Activated T-helper 1 cell treated with Interleukin-2 at 50 U/mL for 16 hours (primary cell): ENCODE measurements around the gene PXDN.

Source experiments
- DNase-seq: peaks from one replicate; pipeline ENCODE4 v3.0.0-alpha.2; 2020; ENCODE audit warnings: low read depth

PXDN gene

GRCh38 chr2:1649103-1650084, 94.9 kb downstream of the PXDN start:
- no peak for DNase-seq

- DNase-seq, result no peak
These were observed 95.8 kb downstream of the PXDN start for GRCh38 chr2:1648241-1649102.

GRCh38 chr2:1647417-1648240, 96.7 kb downstream of the PXDN start:
- DNase-seq, result no peak

- DNase-seq, result no peak
These were observed 98.4 kb downstream of the PXDN start for GRCh38 chr2:1645761-1646476.

- no peak for DNase-seq
These were observed 99.9 kb downstream of the PXDN start for GRCh38 chr2:1644427-1644826.

GRCh38 chr2:1642993-1643619, 101.2 kb downstream of the PXDN start:
- no peak for DNase-seq

GRCh38 chr2:1642066-1642861, 102.1 kb downstream of the PXDN start:
- no peak for DNase-seq

GRCh38 chr2:1641523-1641922, 102.8 kb downstream of the PXDN start:
- DNase-seq, result no peak

- DNase-seq, result no peak
These were observed 103.8 kb downstream of the PXDN start for GRCh38 chr2:1640301-1641135.

GRCh38 chr2:1639086-1639858, 105.0 kb downstream of the PXDN start:
- DNase-seq, result no peak

- DNase-seq, result no peak
These were observed 105.9 kb downstream of the PXDN start for GRCh38 chr2:1638281-1638860.

- no peak for DNase-seq
These were observed 107.4 kb downstream of the PXDN start for GRCh38 chr2:1636791-1637415.

GRCh38 chr2:1635823-1636222, 108.5 kb downstream of the PXDN start:
- DNase-seq, result no peak

GRCh38 chr2:1634681-1635341, 109.5 kb downstream of the PXDN start:
- no peak for DNase-seq

GRCh38 chr2:1633936-1634587, 110.3 kb downstream of the PXDN start:
- DNase-seq, result no peak

GRCh38 chr2:1633092-1633671, 111.1 kb downstream of the PXDN start:
- no peak for DNase-seq
